Measurements from ENCODE around the gene ENAH.

The ENAH gene

GRCh38 chr1:225504776-225505175 is 148.1 kb downstream of the ENAH start:
- no peak for DNase-seq (ENCODE audit: low read depth in 1 of 2, low spot score in 1 of 2)

- no peak for DNase-seq (ENCODE audit: low read depth in 1 of 2, low spot score in 1 of 2)
Measured at GRCh38 chr1:225500624-225501192, 152.2 kb downstream of the ENAH start.

- DNase-seq (ENCODE audit: low read depth in 1 of 2, low spot score in 1 of 2), result no peak
Measured at GRCh38 chr1:225498549-225499136, 154.3 kb downstream of the ENAH start.

GRCh38 chr1:225494789-225495359 is 158.0 kb downstream of the ENAH start:
- no peak for DNase-seq (ENCODE audit: low read depth in 1 of 2, low spot score in 1 of 2)

- no peak for DNase-seq (ENCODE audit: low read depth in 1 of 2, low spot score in 1 of 2)
Measured at GRCh38 chr1:225493591-225494246, 159.2 kb downstream of the ENAH start.

- no peak for DNase-seq (ENCODE audit: low read depth in 1 of 2, low spot score in 1 of 2)
Measured at GRCh38 chr1:225488676-225489075, 164.2 kb downstream of the ENAH start.

GRCh38 chr1:225486856-225487255 is 166.1 kb downstream of the ENAH start:
- DNase-seq (ENCODE audit: low read depth in 1 of 2, low spot score in 1 of 2), result no peak

- DNase-seq (ENCODE audit: low read depth in 1 of 2, low spot score in 1 of 2), result no peak
Measured at GRCh38 chr1:225485991-225486530, 166.9 kb downstream of the ENAH start.

- DNase-seq (ENCODE audit: low read depth in 1 of 2, low spot score in 1 of 2), result no peak
Measured at GRCh38 chr1:225485226-225485625, 167.7 kb downstream of the ENAH start.

- DNase-seq (ENCODE audit: low read depth in 1 of 2, low spot score in 1 of 2), result no peak
Measured at GRCh38 chr1:225484657-225485214, 168.2 kb downstream of the ENAH start.

GRCh38 chr1:225483818-225484656 is 168.9 kb downstream of the ENAH start:
- no peak for DNase-seq (ENCODE audit: low read depth in 1 of 2, low spot score in 1 of 2)

GRCh38 chr1:225482421-225482950 is 170.4 kb downstream of the ENAH start:
- DNase-seq (ENCODE audit: low read depth in 1 of 2, low spot score in 1 of 2), result no peak

- no peak for DNase-seq (ENCODE audit: low read depth in 1 of 2, low spot score in 1 of 2)
Measured at GRCh38 chr1:225481738-225482137, 171.2 kb downstream of the ENAH start.

GRCh38 chr1:225480825-225481434 is 172.0 kb downstream of the ENAH start:
- no peak for DNase-seq (ENCODE audit: low read depth in 1 of 2, low spot score in 1 of 2)

- no peak for DNase-seq (ENCODE audit: low read depth in 1 of 2, low spot score in 1 of 2)
Measured at GRCh38 chr1:225479996-225480720, 172.8 kb downstream of the ENAH start.

- no peak for DNase-seq (ENCODE audit: low read depth in 1 of 2, low spot score in 1 of 2)
Measured at GRCh38 chr1:225479341-225479740, 173.6 kb downstream of the ENAH start.

GRCh38 chr1:225477296-225477911 is 175.5 kb downstream of the ENAH start:
- DNase-seq (ENCODE audit: low read depth in 1 of 2, low spot score in 1 of 2), result no peak

- DNase-seq (ENCODE audit: low read depth in 1 of 2, low spot score in 1 of 2), result no peak
Measured at GRCh38 chr1:225476538-225476988, 176.4 kb downstream of the ENAH start.

GRCh38 chr1:225476100-225476511 is 176.8 kb downstream of the ENAH start:
- DNase-seq (ENCODE audit: low read depth in 1 of 2, low spot score in 1 of 2), result no peak
